ENCODE data around the gene MYT1. TPM values are rescaled to one million over a fixed set of nuclear protein-coding genes. Genes with fewer than 3 reads are reported as not detected.
"Not testable (repeated sequence)": the region's sequence is repeated elsewhere in the genome, so short reads cannot be mapped to it uniquely, and the experiment has no call there.

Gene MYT1
- total RNA-seq, 1 donor from 2014 or later = not detected

DNA sequence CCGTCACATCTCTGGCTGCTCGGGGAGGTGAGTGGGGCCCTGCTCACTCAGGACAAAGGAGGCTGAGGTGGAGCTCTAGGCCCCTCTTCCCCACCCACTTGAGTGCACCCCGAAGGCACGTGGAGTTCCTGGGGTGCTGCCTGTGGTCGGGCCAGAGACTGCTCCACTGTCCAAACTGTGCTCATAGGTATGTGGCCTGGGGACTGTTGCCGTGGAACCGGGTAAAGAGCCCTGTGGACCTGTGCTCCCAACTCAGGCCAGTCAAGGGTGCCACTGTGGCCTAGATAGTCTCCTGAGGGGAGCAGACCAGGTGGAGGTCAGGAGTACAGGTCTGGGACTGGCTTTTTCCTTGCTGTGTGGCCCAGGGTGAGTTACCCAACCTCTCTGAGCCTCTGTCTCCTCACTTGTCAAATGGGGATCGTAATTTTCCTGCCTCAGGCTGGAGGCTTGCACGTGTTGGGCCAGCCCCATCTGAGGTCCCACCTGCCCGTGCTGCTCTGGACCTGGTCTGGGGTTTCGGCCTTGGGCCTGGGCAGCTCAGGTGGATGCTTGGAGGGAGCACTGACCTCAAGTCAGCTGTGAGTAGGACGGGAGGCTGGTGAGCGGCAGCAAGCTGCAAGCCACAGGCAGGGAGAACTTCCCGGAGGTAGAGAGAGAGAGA, 44.4 kb upstream of the MYT1 start:
- Histone ChIP-seq H3K4me1 (no peaks in the 10 kb centered on the region), H3K36me3 (no peaks in the 10 kb centered on the region), H3K9me3 (no peaks in the 10 kb centered on the region), H3K27ac (no peak overlapping the region), H3K4me3 (peak overlapping the region in 1 of 2 donors; percentile 22), H3K27me3 (peaks cover 6% of the 10 kb centered on the region)
- peak in 1 of 2 donors; percentile 60 for DNase-seq (ENCODE audit: low spot score in 2 of 2)
- intact Hi-C loops (cut with DNase I) = loop anchor here (1.0 to 5.0 kb wide), 2 partner anchors 38 to 81 kb away; partner anchors contain the start of genes LKAAEAR1 and OPRL1
- TF ChIP-seq, protein P1, sequence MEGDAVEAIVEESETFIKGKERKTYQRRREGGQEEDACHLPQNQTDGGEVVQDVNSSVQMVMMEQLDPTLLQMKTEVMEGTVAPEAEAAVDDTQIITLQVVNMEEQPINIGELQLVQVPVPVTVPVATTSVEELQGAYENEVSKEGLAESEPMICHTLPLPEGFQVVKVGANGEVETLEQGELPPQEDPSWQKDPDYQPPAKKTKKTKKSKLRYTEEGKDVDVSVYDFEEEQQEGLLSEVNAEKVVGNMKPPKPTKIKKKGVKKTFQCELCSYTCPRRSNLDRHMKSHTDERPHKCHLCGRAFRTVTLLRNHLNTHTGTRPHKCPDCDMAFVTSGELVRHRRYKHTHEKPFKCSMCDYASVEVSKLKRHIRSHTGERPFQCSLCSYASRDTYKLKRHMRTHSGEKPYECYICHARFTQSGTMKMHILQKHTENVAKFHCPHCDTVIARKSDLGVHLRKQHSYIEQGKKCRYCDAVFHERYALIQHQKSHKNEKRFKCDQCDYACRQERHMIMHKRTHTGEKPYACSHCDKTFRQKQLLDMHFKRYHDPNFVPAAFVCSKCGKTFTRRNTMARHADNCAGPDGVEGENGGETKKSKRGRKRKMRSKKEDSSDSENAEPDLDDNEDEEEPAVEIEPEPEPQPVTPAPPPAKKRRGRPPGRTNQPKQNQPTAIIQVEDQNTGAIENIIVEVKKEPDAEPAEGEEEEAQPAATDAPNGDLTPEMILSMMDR (IDR thresholded peaks at IDR 0.05) = no peak

- H3K27ac ChIP-seq = no peak overlapping the region
- intact Hi-C loops (cut with DNase I) = loop anchor here (5.0 kb wide), 1 partner anchor 39 kb away; the partner anchor contains the start of genes LKAAEAR1 and OPRL1
- H3K36me3 ChIP-seq = no peaks in the 10 kb centered on the region
- no peaks in the 10 kb centered on the region for H3K4me1 ChIP-seq
- DNase-seq (ENCODE audit: low spot score in 2 of 2) = peak in 1 of 2 donors; percentile 34
- TF ChIP-seq, protein P1 (IDR thresholded peaks at IDR 0.05) = no peak
- no peaks in the 10 kb centered on the region for H3K9me3 ChIP-seq
- no peak overlapping the region for H3K4me3 ChIP-seq
- H3K27me3 ChIP-seq = peaks cover 6% of the 10 kb centered on the region
Measured at GRCh38 chr20:64121586-64121985, 42.7 kb upstream of the MYT1 start.

GRCh38 chr20:64122927-64123326, 41.3 kb upstream of the MYT1 start:
- H3K27ac ChIP-seq; H3K9me3 ChIP-seq; H3K27me3 ChIP-seq; DNase-seq (ENCODE audit: low spot score in 2 of 2); H3K4me1 ChIP-seq; H3K4me3 ChIP-seq; H3K36me3 ChIP-seq: not testable (repeated sequence)
- intact Hi-C loops (cut with DNase I) = loop anchor here (5.0 kb wide), 1 partner anchor 41 kb away; the partner anchor contains the start of genes LKAAEAR1 and OPRL1

- H3K4me3 ChIP-seq; H3K36me3 ChIP-seq; H3K27ac ChIP-seq; H3K4me1 ChIP-seq; H3K9me3 ChIP-seq; H3K27me3 ChIP-seq; DNase-seq (ENCODE audit: low spot score in 2 of 2): not testable (repeated sequence)
- intact Hi-C loops (cut with DNase I) = loop anchor here (5.0 kb wide), 1 partner anchor 41 kb away; the partner anchor contains the start of genes LKAAEAR1 and OPRL1
Measured at GRCh38 chr20:64123517-64123916, 40.7 kb upstream of the MYT1 start.

DNA sequence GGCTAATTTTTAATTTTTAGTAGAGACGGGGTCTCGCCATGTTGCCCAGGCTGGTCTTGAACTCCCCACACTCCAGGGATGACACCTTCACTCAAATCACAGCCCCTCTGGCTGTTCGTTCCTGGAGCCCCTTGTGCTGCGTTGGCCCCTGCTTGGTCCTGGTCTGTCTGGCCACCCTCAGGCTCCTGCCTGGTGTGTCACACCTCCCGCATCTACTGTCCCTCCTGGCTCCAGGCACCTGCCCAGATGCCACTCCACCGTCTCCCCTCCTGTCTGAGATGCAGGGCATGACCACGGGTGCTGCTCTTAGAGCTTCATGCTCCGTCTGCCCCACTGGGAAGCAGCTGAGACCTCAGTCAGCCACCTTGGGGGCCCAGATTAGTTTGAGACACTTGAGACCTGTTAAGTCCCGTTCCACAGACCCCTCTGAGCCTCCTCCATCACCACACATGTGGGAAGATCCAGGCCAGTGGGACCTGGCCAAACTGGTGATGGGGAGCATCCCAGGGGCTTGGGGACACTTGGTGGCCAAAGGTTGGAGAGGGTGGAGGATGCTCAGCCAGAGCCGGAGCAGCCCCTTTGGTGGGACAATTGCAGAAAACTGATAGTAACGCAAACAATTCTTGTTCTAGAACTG, 35.0 kb upstream of the MYT1 start:
- Histone ChIP-seq H3K4me1 (no peaks in the 10 kb centered on the region), H3K9me3 (no peaks in the 10 kb centered on the region), H3K27ac (no peak overlapping the region), H3K4me3 (no peak overlapping the region), H3K27me3 (no peaks in the 10 kb centered on the region), H3K36me3 (no peaks in the 10 kb centered on the region)
- intact Hi-C loops (cut with DNase I) = no loop called here
- TF ChIP-seq, protein P1 (IDR thresholded peaks at IDR 0.05) = no peak
- peak in 1 of 2 donors; percentile 31 for DNase-seq (ENCODE audit: low spot score in 2 of 2)

DNA sequence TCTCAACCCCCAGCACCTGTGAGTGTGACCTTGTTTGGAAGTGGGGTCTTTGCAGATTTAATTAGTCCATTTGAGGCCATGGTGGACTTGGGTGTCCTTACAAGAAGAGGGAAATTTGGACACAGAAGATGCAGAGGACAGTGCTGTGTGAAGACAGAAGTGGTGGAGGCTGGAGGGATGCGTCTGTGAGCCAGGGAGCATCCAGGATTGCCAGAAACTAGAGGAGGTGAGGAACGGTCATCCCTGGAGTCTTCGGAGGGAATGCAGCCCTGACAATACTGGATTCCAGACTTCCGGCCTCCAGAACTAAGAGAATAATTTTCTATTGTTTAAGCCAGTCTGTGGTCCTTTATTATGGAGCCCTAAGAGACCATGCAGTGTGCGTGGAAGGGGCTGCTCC, 34.0 kb upstream of the MYT1 start:
- DNase-seq (ENCODE audit: low spot score in 2 of 2) = peak in 1 of 2 donors; percentile 12
- Histone ChIP-seq H3K9me3 (no peaks in the 10 kb centered on the region), H3K4me1 (no peaks in the 10 kb centered on the region), H3K27me3 (no peaks in the 10 kb centered on the region), H3K27ac (no peak overlapping the region), H3K4me3 (no peak overlapping the region), H3K36me3 (no peaks in the 10 kb centered on the region)
- TF ChIP-seq, protein P1 (IDR thresholded peaks at IDR 0.05) = no peak
- intact Hi-C loops (cut with DNase I) = no loop called here

All from ascending aorta (tissue), 2 donors.